ENCODE results near the gene DUSP10.

- TF ChIP-seq POLR2A (IDR thresholded peaks at IDR 0.05) (no peak), POLR2AphosphoS5 (IDR thresholded peaks at IDR 0.05; ENCODE audit: insufficient read depth in 1 of 2, low read depth in 1 of 2) (no peak)
- TF ChIP-seq, protein P1, sequence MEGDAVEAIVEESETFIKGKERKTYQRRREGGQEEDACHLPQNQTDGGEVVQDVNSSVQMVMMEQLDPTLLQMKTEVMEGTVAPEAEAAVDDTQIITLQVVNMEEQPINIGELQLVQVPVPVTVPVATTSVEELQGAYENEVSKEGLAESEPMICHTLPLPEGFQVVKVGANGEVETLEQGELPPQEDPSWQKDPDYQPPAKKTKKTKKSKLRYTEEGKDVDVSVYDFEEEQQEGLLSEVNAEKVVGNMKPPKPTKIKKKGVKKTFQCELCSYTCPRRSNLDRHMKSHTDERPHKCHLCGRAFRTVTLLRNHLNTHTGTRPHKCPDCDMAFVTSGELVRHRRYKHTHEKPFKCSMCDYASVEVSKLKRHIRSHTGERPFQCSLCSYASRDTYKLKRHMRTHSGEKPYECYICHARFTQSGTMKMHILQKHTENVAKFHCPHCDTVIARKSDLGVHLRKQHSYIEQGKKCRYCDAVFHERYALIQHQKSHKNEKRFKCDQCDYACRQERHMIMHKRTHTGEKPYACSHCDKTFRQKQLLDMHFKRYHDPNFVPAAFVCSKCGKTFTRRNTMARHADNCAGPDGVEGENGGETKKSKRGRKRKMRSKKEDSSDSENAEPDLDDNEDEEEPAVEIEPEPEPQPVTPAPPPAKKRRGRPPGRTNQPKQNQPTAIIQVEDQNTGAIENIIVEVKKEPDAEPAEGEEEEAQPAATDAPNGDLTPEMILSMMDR (IDR thresholded peaks at IDR 0.05), result no peak
Measured at GRCh38 chr1:221760911-221761310, 19.0 kb upstream of the DUSP10 start.

Data from vagina (tissue), 2 donors.